HG03108 (cell line): ENCODE data around the gene PLCD1.
"Not testable (repeated sequence)": the region's sequence is repeated elsewhere in the genome, so short reads cannot be mapped to it uniquely, and the experiment has no call there.

Experiments used
- ATAC-seq: cut with Tn5 transposase; IDR thresholded peaks from one replicate; pipeline ENCODE4 v1.9.1; 2021; ENCODE audit warnings: moderate library complexity; ENCODE audit not compliant: unreplicated experiment

The PLCD1 gene

GRCh38 chr3:37988376-37988775 lies 41.1 kb downstream of the PLCD1 start:
- not testable (repeated sequence) for ATAC-seq

- ATAC-seq: no peak
Observed at GRCh38 chr3:37987751-37988179, 41.7 kb downstream of the PLCD1 start.

- ATAC-seq: no peak
Observed at GRCh38 chr3:37987315-37987697, 42.1 kb downstream of the PLCD1 start.

GRCh38 chr3:37986479-37987314 lies 42.7 kb downstream of the PLCD1 start:
- ATAC-seq: no peak

- ATAC-seq: no peak
Observed at GRCh38 chr3:37985637-37986320, 43.7 kb downstream of the PLCD1 start.

GRCh38 chr3:37984596-37984995 lies 44.8 kb downstream of the PLCD1 start:
- ATAC-seq: no peak

- ATAC-seq: no peak
Observed at GRCh38 chr3:37984051-37984450, 45.4 kb downstream of the PLCD1 start.

- no peak for ATAC-seq
Observed at GRCh38 chr3:37982331-37982730, 47.1 kb downstream of the PLCD1 start.

GRCh38 chr3:37981348-37981664 lies 48.1 kb downstream of the PLCD1 start:
- no peak for ATAC-seq

- no peak for ATAC-seq
Observed at GRCh38 chr3:37980462-37981347, 48.7 kb downstream of the PLCD1 start.

GRCh38 chr3:37979541-37980461 lies 49.6 kb downstream of the PLCD1 start:
- no peak for ATAC-seq

GRCh38 chr3:37974121-37975083 lies 55.0 kb downstream of the PLCD1 start:
- peak; percentile 86 for ATAC-seq

- ATAC-seq: no peak
Observed at GRCh38 chr3:37973246-37974054, 56.0 kb downstream of the PLCD1 start.

GRCh38 chr3:37972056-37972455 lies 57.4 kb downstream of the PLCD1 start:
- not testable (repeated sequence) for ATAC-seq

GRCh38 chr3:37971467-37971866 lies 58.0 kb downstream of the PLCD1 start:
- no peak for ATAC-seq

- ATAC-seq: no peak
Observed at GRCh38 chr3:37970802-37971201, 58.6 kb downstream of the PLCD1 start.

- ATAC-seq: no peak
Observed at GRCh38 chr3:37969596-37970100, 59.8 kb downstream of the PLCD1 start.
